HG03196 (cell line): ENCODE results near the gene RTP5.
"Not testable (repeated sequence)": the region's sequence is repeated elsewhere in the genome, so short reads cannot be mapped to it uniquely, and the experiment has no call there.

ENCODE experiments used
- ATAC-seq: cut with Tn5 transposase; IDR thresholded peaks from one replicate; pipeline ENCODE4 v1.9.1; 2021; ENCODE audit not compliant: unreplicated experiment

The RTP5 gene

DNA sequence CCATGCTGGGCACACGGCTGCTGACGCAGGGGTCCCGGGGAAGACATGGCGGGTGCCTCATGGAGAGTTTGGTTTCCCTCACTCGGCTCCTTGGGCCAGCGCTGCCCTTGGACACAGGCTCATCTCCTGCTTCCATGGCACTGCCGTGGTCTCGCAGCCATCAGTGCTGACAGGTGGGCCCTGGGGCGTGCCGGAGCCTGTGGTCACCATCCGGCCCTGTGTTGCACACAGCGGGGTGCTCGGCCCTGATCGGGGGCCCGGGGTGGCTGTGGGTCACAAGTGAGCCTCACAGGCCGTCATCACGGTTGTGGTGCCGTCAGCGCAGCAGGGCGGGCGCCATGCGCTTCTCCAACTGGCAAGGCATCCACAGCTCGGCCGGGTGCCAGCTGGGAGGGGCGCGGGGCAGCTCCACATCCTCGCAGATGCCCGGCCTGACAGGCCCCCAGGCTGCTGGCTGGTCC, 582 bp downstream of the RTP5 start:
- ATAC-seq: no peak

DNA sequence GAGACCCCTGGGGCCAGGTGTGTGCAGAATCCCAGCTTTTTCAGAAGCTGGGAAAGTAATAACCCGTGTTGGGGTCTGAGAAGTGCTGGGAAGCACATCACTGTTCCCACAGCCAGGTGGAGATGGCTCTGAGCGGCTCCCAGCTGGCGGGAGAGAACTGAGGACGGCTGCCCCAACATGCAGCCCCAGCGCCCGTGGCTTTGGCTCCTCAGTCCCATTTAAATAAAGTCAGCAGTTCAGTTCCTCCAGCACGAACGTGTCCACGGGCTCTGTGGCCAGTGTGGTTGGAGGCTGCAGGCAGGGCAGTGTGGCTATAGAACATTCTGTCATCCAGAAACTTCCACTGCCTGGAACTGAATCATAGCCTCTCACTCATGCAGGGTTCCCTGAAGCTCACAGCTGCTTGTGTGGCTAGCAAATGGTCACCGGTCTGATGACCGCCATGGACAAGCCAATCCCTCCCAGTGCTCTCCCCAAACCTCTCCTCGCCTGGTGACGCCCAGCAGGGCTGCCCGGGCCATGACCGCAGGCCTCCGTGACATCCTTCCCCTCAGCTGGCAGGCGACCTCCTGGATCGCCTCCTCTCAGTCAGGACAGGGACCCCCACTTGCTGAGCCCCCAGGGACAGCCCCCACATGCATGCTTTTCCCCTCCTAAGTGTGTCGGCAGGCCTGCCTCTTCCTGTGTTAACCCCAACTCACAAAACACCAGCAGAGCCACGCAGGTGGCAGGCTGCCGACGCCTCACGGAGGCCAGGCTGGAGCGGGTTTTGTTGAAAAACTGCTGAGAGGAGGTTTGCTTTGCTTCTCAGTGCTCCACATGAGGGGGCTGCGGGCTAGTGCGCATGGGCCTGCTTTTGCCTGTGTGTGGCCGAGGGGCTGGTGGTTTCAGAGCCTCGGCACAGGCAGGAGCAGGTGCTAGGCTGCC, 1.3 kb downstream of the RTP5 start:
- ATAC-seq: no peak

DNA sequence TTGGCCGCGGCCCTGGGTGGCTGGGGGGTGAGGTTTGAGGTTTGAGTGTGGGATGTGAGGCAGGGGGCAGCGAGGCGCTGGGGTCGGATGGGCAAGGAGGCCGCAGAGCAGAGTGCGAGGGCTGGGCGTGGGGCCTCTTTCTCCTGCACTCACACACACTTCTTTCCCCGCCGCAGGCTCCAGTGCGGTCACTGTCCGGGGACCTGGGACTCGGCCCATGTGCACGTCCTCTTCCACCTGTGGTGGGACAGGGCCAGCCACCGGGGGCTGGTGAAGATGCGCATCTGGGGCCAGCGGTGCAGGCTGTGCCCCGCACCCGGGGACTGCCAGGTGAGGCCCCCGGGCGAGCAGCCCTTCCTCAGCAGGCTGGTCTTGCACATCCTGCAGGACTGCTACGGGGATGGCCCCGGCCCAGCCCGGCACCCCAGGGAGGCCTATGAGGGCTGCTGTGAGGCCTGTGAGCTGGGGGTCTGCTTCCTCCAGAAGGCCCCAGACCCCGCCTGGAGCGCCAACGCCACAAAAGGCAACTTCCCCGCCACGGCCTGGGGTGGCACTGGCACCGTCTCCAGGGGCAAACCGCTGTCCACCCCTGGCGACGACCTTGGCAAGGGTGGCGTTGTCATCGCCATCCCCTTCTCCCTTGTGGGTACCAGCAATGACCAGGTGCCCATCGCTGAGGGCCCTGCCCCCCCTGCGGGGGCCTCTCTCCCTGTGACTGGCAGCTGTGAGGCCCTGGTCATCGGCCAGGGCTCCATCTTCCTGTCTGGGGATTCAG, 2.2 kb downstream of the RTP5 start:
- no peak for ATAC-seq

DNA sequence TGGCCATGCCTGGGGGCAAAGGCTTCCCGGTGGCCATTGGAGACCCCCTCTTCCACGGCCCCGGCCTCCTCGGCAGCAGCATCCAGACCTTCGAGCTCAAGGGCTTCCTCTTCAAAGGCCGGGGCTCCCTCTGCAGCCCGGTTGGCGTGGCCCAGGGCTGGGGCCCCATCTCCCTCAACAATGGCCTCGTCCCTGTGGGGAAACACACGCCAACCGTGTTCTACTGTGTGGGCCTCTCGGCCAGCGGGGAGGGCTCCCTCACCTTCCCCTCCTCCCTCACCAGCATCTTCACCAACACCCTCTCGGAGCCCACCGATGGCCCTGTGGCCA, 2.7 kb downstream of the RTP5 start:
- no peak for ATAC-seq

DNA sequence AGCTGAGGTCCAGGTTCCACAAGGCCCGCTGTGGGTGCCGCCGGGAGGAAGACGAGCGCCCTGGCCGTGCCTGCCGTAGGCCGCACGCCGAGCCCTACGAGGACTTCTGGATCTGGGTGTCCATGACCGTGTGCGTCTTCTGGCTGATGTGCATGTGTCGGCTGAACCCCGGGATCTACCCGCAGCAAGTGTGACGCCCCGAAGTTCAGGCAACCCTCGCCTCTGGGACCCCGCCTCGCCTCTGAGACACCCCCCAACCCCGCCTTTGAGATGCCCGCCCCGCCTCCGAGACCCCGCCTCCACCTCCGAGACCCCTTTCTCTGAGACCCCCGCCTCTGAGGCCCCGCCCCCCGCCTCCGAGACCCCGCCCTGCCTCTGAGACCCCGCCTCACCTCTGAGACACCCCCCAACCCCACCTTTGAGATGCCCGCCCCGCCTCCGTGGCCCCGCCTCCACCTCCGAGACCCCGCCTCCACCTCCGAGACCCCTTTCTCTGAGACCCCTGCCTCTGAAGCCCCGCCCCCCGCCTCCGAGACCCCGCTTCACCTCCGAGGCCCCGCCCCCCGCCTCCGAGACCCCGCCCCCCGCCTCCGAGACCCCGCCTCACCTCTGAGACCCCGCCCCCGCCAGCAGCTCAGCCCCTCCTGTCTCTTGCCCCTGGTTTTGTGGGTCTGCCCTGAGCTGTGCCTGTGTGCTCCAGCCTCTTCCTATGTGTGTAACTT, 3.7 kb downstream of the RTP5 start:
- no peak for ATAC-seq

DNA sequence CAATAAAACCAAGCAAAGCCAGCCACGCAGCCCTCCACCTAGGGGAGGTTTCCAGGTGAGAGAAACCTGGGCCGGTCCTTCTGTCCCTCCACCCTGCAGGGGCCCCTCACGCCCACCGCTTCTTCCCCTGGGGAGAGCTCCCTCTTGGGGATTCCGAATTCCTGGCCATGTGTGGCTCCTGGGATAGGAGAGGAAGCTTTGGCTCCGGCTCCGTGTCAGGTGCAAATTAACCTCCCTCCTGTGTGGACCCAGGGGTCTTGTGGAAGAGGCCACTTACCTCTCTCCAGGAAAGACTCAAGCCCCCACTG, 4.2 kb downstream of the RTP5 start:
- no peak for ATAC-seq

DNA sequence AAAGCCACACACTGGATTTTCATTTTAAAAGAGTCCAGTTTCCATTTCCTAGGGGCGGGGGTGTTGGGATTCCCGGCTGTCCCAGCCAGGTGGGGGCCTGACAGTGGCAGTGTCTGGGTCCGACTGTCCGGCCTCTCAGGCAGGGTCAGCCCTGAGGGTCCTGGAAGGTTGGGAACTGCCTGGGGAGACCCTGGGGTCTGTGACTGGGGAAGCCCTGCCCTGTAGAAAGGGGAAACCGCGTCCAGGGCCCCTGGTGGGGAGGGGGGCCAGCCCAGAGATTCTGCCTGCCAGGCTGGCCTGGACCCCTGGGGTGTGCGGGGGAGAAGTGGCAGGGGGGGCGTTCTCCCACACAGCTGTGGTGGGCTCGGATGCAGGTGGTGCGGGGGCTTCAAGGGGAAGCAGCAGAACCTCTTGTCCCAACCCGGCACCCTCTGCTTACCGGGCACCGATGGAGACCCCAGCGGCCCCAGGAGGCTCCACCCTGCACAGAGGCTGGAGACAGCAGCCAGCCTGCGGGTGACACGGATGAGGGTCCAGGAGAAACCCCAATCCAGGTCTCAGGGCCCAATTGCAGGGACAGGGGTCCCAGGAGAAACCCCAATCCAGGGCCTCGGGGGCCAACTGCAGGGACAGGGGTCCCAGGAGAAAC, 4.9 kb downstream of the RTP5 start:
- no peak for ATAC-seq

DNA sequence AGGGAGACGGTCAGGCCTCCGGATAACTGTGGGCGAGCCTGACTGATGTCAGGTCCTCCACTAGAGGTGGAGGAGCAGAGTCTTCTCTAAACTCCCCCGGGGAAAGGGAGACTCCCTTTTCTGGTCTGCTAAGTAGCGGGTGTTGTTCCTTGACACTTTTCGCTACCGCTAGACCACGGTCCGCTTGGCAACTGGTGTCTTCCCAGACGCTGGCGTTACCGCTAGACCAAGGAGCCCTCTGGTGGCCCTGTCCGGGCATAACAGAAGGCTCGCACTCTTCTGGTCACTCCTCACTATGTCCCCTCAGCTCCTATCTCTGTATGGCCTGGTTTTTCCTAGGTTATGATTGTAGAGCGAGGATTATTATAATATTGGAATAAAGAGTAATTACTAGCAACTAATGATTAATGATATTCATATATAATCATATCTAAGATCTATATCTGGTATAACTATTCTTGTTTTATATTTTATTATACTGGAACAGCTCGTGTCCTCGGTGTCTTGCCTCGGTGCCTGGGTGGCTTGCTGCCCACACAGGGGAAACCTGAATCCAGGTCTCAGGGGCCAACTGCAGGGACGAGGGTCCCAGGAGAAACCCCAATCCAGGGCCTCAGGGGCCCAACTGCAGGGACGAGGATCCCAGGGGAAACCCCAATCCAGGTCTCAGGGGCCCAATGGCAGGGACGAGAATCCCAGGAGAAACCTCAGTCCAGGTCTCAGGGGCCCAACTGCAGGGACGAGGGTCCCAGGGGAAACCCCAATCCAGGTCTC, 6.4 kb downstream of the RTP5 start:
- not testable (repeated sequence) for ATAC-seq

DNA sequence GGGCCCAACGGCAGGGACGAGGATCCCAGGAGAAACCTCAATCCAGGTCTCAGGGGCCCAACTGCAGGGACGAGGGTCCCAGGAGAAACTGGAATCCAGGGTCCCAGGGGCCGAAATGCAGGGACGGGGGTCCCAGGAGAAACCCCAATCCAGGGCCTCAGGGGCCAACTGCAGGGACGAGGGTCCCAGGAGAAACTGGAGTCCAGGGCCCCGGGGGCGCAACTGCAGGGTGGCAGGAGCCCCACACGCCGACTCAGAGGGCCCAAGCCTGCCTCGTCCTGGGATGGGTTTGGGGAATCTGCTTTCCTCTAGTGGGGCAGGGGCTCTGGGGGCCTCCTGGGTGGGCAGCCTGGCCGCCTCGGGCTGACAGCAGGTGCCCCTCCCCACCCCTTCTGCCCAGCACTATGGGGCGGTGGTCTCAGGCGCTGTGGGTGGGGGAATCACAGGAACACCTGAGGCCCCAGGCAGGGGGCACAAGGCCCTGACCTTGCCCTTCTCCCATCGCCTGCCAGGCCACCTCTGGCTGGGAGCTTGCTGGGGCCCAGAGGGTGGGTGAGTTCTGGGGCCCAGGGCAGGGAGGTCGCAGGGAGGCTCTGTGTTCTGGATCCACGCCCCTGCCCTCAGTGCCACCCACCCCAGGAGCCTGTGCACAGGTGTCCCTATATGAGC, 7.1 kb downstream of the RTP5 start:
- no peak for ATAC-seq

DNA sequence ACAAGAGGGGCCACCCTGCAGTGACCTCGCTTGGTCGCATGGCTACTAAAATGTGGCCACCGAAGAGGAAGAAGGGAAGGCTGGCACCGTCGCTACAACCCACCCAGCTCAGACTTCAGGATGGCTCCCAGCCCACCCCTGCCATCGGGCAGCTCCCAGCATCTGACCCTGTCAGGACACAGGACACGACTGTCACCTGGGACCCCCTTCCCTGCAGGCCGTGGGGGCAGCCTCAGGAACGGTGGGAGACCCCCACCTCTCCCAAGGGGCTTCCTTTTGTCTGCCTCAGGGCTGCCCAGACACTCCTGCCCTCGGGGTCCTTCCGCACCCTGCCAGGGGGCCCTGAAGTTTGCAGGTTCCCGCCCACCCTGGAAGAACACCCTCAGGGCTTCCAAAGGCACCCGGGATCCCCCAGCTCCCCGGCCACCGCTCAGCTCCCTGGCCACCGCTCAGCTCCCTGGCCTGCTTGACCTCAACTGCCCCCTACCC, 7.7 kb downstream of the RTP5 start:
- no peak for ATAC-seq

DNA sequence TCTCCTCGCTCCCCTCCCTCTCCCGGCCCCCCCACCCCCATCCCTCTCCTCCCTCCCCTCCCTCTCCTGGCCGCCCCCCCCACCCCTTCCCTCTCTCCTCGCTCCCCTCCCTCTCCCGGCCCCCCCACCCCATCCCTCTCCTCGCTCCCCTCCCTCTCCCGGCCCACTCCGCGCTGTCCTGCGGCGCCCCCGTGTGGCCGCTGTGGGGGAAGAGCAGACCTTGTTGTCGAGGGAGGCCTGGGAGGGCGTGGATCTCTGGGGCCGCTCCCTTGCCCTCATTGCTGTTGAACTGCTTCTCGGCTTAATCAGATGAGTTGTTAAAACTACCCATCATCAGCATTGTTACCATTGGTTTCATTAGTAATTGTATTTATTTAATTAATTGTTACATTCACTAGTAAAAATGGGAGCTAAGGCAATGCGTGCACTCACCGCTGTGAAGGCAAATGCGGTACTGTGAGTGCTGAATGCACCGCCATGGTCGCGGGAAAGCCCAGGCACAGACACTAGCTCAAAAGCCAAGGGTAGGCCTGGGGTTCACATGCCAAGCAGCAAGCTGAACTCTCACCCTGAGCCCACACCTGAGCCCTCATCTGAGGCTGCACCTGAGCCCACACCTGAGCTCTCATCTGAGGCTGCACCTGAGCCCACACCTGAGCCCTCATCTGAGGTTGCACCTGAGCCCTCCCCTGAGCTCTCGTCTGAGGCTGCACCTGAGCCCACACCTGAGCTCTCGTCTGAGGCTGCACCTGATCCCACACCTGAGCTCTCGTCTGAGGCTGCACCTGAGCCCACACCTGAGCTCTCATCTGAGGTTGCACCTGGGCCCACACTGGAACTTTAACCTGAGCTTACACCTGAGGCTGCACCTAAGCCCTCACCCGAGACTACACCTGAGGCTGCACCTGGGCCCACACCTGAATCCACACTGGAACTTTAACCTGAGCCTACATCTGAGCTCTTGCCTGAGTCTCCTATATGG, 8.8 kb downstream of the RTP5 start:
- ATAC-seq: no peak

DNA sequence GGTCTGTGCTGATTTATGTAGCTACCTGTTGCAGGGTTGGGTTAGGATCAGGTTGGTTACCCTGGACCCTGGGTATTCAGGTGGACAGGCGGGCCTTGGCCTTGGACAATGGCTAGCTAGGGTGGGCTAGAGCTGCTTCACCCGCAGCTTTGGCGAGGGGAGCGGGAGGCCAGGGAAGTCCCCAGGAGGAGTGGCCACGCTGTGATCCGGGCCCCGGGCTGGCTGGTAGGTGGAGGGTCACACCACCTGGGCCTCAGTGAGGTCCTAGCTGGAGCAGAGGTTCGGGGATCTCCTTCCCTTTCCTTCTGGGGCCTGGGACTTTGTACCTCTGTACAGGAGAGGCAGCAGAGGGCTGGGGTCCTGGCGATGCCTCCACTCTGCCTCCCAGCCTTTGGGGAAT, 9.8 kb downstream of the RTP5 start:
- ATAC-seq: no peak

DNA sequence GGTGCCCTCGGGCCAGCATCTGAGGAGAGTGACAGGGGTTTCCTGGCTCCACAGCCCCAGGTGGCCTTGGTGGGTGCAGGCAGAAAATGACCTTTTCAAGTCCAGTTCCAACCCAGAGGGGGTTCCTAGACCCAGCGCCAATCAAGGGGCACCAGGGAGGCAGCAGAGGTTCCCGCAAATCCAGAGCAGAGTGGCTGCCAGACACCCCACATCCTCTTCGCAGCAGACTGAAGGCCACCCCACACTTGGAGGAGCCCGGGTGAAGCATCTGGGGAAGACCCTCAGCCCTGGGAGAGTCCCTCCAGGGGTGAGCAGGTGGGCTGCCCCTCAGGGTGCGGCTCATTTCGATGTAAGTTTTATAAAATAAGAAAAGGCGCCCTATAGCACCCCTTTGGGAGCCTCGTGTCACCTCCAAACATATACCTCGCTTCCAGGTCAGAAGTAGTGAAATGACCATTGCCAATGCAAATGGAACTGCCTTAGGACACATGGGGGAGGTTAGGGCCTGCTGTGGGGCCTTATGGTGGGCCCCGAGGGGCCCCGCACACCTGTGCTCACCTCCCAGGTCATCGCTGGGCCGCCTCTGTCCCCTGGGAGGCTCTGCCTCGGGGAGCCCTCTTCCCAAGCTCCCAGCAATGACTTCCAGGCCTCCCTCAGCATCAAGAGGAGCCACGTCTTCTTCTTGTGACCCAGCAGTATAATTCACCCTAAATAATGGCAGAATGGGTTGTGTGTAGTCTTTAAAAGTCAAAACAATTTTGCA, 11.0 kb downstream of the RTP5 start:
- ATAC-seq: no peak

DNA sequence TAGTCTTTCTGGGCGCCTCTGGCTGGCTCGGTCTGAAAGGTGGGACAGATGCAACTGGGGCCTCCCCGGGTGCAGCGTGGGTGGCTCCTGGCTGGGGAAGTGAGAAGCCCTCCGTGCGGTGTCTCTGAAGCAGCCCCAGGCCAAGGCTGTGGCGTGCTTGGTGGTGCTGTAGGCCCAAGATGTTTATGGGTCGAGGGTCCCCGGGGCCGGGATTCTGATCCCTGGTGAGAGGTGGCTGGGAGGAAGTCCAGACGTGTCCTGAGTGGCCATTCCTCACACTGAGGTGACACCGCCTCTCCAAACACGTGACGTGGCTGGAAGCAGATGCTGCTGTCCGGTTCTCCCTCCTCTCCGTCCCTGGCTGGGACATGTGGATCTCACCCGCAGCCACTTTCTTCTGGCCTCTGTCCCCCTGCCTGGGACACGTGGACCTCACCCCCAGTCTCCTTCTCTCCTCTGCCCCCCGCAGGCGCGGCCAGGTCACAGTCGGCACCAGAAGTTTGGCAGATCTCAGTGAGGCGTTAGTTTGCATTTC, 12.6 kb downstream of the RTP5 start:
- peak; percentile 44 for ATAC-seq

DNA sequence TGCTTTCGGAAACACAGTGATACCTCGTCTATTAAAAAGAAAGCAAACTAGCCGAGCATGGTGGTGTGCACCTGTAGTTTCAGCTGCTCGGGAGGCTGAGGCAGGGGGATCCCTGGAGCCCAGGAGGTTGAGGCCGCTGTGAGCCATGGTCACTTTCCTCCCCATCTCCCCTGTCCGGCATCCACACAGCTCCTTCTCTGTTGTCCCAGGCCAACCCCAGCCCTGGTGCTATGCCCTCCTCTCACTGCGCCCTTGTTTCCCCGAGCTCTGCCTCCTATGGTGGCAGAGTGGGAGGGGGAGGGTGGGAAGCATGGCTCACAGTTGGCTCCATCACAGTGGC, 15.4 kb downstream of the RTP5 start:
- ATAC-seq: no peak

DNA sequence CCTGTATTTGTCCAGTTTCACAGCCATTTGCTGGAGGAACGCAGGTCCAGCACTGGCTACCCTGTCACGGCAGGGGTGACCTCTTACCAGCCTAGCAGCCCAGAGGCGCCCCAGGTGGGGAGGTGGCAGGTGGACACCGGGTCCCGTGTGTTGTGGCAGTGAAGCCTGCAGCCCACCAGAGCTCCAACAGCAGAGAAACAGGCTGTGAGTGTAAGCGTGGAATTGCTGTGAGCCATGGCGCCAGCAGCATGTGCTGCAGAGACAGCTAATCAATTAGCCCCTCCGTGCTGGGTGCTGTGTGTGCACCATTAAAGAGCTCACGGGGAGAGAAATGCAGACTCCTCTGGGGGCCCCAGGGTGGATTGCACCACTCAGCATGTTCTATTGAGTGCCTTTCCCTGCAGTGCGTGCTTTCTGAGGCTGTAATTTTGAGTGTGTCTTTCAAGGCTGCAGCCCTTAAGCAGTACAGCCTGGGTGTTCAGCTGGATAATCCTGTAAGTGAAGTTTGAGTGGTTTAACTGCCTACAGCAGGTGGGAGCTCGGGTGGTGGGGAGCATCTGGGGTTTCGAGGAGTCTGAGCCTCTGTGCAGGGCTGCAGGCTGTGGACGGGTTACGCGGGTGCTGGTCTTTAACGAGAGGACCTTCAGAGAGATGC, 15.9 kb downstream of the RTP5 start:
- no peak for ATAC-seq

DNA sequence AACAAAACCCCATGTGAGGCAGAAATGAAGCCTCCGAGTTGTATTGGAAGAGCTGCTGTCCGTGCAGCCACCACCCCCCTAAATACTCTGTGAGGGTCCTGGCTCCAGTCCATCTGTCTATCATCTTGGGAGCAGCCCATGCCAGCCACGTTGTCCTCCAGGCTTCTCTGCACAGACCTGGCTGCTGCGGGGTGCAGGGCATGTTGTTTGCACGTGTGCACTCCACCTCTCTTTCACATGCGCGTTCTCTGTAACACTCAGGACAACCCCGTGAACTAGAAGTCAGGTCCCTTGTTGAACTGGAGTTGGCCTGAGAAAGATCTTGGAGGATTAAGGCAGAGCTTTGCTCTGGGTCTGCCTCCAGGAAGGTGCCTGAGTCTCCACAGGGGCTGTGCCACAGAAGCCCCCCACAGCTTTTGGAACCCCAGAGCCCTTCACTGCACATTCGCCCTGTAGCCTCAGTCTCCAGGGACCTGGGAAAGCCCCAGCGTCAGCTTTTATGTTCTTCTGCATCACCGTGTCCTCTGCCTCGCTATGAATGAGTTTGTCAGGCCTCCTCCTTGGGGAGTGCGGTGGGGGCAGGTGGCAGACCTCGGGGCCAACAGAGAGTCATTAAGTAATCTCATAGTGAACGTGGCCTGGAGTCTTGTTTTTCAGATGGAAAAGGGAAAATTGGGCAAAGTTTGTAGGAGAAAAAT, 16.6 kb downstream of the RTP5 start:
- no peak for ATAC-seq
